GM12892 (cell line): ENCODE data around the gene SYNGR3. TPM values are rescaled to one million over a fixed set of nuclear protein-coding genes. Genes with fewer than 3 reads are reported as not detected.
A peak's percentile ranks its signal among the peaks of the same experiment; 100 is the strongest.

Source experiments
- DNase-seq: peaks from one replicate; pipeline ENCODE4 v3.0.0; 2011; ENCODE audit not compliant: insufficient read length
- FAIRE-seq: peaks from 2 replicates; lab custom pipeline; 2011; peaks lifted over from hg19 to GRCh38; lab: Jason Lieb, UNC
- POLR2A ChIP-seq: IDR thresholded peaks from 2 replicates; pipeline ENCODE4 v1.6.1; 2011; ENCODE audit warnings: low read depth, low read length, control low read depth
- POLR2AphosphoS5 ChIP-seq: IDR thresholded peaks from 2 replicates; pipeline ENCODE4 v1.6.1; 2011; ENCODE audit warnings: low read depth, low read length, control low read depth
- TAF1 ChIP-seq: IDR thresholded peaks from 2 replicates; pipeline ENCODE4 v1.6.1; 2011; ENCODE audit warnings: low read depth, mild to moderate bottlenecking, control low read depth, low read length, borderline replicate concordance
- polyA plus RNA-seq: library from polyadenylated mRNA; unstranded; fragments of >200 nt; gene quantifications from one replicate; pipeline ENCODE4 v1.2.1, GENCODE V29; 2012; ENCODE audit warnings: missing spikeins, inconsistent platforms; ENCODE audit not compliant: missing spikeins

The SYNGR3 gene, protein sequence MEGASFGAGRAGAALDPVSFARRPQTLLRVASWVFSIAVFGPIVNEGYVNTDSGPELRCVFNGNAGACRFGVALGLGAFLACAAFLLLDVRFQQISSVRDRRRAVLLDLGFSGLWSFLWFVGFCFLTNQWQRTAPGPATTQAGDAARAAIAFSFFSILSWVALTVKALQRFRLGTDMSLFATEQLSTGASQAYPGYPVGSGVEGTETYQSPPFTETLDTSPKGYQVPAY
- 3.3 TPM for polyA plus RNA-seq

DNA sequence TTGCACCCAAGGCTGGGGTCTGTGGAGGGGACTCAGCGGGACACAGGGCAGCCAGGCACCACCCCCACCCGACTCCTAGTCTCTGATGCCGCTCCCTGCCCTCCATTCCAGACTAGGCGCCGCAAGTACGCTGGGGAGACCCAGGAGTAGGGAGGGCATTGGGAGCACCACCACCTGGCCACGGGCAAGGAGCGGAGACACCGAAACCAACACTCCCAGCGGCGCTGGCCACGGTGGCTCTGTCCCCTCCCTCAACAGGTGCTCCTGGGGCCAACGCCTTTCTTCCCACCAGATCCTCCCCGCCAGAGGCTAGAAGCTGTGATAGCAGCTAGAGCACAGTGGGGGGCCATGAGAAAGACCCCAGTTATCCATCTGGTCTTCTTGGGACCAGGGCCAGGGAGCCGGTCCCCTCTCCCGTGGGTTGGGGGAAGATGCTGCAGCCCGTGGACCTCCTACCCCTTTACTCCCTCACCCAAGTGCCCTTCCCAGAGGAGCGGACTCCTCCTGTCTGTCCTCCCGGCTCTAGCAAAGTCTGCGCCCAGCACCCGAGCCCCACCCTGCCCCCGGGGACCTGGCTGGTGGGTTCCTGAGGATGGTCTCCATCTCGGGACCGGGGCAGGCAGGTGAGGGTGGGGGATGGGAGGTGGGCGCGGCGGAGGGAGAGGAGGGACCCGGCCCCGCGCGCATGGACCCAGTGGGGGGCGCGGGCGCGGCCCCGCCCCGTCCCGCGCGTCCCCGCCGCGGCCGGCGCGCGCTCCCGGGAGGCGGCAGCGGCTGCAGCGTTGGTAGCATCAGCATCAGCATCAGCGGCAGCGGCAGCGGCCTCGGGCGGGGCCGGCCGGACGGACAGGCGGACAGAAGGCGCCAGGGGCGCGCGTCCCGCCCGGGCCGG, at the start of gene SYNGR3:
Gene SYNGR3, plus strand, starts transcription at position 762 of the 892 bp plus-strand sequence. CDS start 133 bp downstream, outside the sequence.
- TF ChIP-seq POLR2A, result no peak
- FAIRE-seq (peak; percentile 79), DNase-seq (no peak)

DNA sequence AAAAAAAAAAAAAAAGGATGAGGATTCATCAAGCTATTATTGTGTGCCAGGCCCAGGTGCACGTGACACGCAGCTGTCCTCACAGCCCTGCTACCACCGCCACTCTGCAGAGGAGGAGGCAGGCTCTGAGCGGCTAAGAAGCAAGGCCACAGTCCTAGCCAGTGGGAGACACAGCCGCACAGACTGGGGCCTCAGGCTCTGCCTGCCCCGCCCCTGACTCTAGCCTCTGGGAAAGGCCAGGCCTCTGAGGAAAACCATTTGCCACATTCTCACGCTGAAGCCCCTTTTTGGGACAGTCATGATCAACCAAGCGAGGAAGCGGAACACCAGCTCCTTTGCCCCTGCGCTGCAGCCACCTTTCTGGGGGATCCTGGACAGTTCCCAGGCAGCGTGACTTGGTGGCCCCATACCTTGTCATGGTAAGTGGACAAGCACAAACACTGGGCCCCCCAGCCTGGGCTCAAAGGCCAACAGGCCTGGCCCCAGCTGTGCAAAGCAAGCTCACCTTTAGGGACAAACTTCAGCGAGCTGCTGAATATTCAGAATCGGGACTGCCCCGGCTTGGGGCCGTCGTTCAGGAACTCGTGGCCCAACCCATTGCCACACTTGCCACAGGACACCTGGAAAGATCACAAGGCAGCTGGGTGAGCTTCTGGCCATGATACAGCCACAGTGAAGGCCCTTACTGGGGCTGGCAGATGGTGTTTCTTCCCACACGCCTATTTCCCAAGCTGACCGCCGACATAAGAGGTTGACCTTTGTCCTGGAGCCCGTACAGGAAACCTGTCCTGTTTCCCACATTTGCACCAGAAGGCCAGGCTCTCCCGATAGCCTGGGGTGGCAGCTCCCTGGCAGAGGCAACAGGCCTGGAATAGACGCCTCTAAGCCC, 49.3 kb upstream of the SYNGR3 start:
- DNase-seq (no peak), FAIRE-seq (no peak)
- TF ChIP-seq TAF1 (no peak), POLR2A (no peak), POLR2AphosphoS5 (no peak)

DNA sequence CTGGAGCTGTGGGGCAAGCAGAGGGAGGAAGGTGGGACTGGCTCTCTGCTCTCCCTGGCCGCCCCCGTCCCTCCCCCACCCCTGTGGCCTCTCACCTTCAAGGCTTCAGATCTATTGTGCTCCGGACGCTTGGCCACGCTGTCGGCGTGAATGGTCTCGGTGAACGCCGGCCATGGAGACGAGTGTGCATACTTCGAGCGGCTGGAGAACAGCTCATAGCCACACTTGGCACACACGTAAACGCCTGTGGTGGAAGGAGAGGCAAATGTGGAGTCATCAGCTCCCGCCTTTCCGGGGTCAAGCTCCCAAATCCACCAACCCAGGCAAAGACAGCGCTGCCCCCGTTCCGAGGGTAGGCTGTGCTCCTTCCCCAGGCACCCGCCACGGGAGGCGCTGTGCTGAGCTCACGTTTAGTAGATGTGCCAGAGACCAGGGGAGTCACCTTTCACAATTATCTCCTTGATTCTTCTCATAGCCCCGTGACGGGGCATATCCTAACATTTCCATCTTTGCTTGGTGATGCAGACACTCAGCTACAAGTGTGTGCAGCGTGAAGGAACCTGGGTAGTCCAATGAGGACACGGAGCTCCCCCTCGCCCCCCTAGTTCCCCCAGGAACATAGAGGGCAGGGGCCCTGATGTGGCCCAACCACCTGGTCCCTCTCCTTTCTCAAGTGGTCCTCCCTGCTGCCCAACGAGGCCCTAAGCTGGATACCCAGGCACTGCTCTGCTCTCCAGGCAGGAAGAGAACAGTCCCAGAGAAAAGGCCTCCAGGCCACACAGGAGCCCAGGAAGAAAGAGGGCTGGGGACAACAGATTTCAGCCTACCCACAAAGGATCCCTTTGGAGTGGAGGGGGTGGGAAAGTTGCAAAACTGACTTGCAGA, 48.4 kb upstream of the SYNGR3 start:
- FAIRE-seq, result no peak
- DNase-seq, result no peak
- TF ChIP-seq POLR2AphosphoS5 (no peak), POLR2A (no peak), TAF1 (no peak)

DNA sequence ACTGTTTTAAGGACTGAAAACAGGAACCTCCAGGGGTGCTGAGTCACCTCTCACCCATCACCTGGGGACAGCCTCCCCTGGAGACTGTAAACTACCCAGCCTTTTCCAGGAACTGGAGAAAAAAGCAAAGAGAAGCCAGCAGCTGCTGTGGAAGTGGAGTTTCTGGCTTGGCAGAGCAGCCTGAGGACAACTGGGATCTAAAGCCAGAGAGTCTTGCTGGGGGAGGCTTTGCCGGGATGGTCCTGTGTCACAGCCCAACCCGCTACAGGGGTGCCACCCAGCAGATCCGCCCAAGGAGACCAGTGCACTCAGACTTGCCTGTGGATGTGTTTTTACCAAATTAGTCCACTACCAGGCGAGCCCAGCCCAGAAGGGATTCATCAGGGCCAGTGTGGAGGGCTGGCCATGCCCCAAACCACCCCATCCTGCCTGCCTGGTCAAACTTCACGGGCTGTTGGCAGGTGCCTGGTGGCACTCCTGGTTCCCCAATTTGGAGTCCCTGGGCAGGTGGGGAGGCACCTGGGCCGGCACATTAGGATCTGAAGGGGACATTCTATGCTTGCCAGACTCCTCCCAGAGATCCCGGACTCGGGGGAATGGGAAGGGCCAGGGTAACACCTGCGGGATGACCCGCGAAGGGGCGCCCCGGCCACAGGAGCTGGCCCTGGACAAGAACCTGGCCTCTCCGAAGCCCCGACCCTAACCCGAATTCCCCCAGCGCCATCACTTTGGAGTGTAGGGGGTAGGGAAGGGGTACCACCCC, 47.5 kb upstream of the SYNGR3 start:
- FAIRE-seq, result peak; percentile 48
- no peak for TF ChIP-seq TAF1
- no peak for TF ChIP-seq POLR2AphosphoS5
- TF ChIP-seq POLR2A, result no peak
- no peak for DNase-seq

DNA sequence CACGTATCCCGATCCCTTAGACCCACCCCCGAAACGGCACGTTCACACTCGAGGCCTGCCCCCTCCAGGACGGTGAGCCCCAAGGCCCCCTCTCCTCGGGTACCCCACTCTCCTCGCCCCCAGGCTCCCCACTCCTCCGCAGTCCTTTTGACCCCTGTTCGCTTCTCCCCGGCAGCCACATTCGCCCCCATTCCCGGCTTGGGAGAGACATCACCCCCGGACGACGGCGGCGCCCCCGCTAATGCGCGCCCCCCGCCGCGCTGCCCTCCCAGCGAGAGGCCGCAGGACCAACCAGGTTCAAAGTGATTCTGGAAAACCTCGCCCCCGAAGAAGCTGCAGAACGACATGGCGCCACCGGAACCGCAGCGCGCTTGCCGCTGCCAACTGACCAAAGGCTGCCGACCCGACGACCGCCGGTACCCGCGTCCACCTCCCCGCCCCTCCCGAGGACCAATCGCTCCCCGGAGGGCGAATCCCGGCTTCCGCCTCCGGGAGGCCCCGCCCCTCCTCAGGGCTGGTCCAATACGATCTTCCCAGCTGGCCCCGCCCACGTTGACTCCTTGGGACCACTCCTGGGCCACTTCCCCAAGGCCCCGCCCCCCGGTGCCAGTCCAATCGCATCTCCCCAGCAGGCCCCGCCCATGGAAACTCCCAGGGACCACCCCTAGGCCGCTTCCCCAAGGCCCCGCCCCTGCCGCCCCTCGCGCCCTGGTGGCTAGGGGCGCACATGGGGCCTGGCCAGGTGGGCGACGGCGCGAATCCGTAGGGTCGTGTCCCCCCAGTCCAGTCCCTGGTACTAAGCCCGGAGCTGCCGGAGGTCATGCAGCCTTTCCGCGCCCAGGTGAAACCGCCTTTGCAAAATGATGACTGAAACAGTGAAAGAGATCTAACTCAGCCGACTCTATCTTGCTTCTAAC, 46.7 kb upstream of the SYNGR3 start, which contains the start of gene MSRB1:
Gene MSRB1, minus strand, starts transcription at position 390 of the 917 bp plus-strand sequence. Its CDS starts 43 bp downstream, at position 347.
- DNase-seq (peak; percentile 100), FAIRE-seq (peak; percentile 100)
- TF ChIP-seq POLR2AphosphoS5, result peak; percentile 53; the same call in 1 of the 2 replicates
- TF ChIP-seq TAF1, result 0 out of 2 replicates have a peak, but pooled peaks have one; percentile 43
- TF ChIP-seq POLR2A, result peak; percentile 82

DNA sequence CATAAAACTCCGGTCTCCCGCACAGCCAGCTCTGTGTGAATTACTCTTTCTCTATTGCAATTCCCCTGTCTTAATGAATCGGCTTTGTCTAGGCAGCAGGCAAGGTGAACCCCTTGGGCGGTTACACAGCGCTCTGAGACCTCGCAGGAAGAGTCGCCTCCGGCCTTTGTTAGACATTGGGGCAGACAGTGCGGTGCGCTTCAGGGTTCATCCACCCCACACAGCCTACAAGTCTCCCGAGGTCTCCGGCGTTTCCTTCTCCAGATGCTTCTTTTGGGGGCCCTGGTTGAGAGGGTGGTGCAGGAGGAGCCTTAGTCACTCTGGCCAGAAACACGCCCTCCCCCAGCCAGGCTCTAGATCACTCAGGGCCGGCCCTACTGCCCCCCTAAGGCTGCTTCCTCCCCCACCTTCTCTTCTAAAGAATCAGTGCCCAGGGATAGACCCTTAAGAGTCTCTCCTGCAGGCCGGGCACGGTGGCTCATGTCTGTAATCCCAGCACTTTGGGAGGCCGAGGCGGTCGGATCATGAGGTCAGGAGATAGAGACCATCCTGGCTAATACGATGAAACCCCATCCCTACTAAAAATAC, 45.1 kb upstream of the SYNGR3 start:
- no peak for TF ChIP-seq TAF1
- no peak for TF ChIP-seq POLR2AphosphoS5
- no peak for TF ChIP-seq POLR2A
- DNase-seq (no peak), FAIRE-seq (no peak)

DNA sequence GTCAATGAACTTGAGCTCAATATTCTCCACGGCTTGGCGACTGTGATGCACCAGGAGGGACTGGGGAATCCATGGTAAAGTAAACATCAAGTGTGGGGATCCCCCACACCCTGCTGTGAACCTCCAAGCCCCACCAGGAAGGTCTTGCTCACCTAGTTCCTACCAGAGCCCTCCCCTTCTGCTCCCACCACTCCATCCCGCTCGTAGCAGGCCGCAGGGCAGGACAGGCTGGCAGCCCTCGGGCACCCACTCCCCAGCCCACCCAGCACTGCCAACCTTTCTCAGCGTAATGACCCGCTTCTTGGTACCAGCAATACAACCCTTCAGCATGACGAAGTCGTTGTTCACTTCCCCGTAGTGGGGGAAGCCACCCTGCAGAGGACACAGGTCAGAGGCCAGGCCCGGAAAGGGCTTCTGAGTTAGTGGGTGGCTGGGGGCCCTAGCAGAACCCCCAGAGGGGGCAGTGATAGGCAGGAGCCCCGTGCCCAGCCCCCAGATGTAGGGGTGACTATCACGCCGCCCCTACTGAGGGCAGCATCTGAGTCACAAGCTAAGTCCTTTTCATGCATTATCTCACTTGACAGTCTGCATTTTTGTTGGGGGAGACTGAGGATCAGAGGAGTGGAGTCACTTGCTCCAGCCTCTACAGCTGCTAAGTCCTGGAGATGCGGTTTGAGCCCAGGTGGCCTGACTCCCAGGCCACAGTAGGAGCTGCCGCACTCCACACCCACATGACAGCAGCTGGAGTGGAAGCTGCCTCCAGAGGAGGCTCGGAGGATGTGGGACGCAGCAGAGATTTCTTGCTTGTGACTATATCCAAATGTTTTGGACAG, 44.0 kb upstream of the SYNGR3 start:
- FAIRE-seq, result no peak
- DNase-seq, result no peak
- TF ChIP-seq POLR2AphosphoS5 (no peak), POLR2A (no peak), TAF1 (no peak)

DNA sequence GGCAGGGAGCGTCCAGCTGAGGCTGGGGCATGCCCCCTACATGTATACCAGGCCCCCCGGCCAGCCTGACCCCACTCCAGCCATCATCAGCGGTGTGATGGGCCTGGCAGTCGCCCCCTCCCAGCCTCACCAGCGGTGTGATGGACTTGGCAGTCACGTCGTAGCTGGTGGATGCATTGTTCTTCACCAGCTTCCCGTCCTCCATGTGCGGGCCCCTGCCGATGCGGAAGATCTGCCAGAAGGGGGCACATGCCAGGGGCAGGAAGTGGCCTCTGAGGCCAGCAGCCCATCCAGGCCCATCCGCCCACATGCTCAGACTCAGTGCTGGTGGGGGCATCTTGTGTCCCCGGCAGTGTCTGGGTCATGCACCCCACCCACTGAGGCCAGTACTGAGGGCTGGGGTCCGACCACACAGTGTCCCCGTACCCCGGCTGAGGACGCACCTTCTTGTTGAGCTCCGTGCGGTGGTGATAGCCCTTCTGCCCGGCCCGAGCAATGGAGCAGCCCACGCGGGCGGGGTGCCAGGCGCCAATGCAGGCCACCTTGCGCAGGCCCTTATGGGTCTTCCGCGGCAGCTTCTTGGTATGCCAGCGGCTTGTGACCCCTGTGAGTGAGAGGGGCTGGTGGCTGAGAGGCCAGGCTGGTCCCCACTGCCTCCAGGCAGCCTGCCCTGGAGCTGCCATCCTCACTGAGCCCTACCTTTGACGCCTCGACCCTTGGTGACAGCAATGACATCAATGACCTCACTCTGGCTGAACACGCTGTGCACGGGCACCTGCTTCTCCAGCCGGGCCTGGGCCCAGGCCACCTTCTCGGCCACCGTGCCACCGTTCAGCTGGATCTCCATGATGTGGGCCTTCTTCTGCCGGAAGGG, 43.0 kb upstream of the SYNGR3 start:
- TF ChIP-seq POLR2A, result no peak
- TF ChIP-seq POLR2AphosphoS5, result no peak
- TF ChIP-seq TAF1, result no peak
- FAIRE-seq, result no peak
- DNase-seq, result no peak
